ENCODE data around the gene CTBP2. TPM values are rescaled to one million over a fixed set of nuclear protein-coding genes. Genes with fewer than 3 reads are reported as not detected.
A peak's percentile ranks its signal among the peaks of the same experiment; 100 is the strongest.

CTBP2 gene
- total RNA-seq, 2 donors from 2014 or later: 32.0 to 49.0 TPM

DNA sequence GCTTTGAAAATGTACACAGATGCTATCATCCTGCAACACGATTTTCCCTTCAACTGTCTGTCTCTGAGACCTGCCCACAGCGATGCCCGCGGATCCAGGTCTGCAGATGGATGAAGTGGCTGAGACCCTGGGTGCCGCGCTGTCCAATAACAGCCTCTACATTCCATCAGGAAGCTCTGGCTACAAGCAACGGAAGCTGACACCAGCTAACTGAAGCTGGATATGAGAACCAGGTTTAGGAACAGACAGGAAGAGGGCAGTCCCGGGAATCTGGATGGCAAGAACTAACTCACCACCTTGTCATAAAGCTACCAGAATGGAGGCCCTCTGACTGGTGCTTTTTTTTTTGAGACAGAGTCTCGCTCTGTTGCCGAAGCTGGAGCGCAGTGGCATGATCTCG lies 32.3 kb upstream of the CTBP2 start:
- Histone ChIP-seq H3K9me3 (no peaks in the 10 kb centered on the region), H3K4me1 (no peaks in the 10 kb centered on the region), H3K27me3 (no peaks in the 10 kb centered on the region), H3K4me3 (no peak overlapping the region), H3K27ac (no peak overlapping the region), H3K36me3 (replicated peaks in 1 of 2; ENCODE audit: insufficient read depth in 1 of 2, low read depth in 2 of 2) (no peaks in the 10 kb centered on the region)
- TF ChIP-seq, protein P1, sequence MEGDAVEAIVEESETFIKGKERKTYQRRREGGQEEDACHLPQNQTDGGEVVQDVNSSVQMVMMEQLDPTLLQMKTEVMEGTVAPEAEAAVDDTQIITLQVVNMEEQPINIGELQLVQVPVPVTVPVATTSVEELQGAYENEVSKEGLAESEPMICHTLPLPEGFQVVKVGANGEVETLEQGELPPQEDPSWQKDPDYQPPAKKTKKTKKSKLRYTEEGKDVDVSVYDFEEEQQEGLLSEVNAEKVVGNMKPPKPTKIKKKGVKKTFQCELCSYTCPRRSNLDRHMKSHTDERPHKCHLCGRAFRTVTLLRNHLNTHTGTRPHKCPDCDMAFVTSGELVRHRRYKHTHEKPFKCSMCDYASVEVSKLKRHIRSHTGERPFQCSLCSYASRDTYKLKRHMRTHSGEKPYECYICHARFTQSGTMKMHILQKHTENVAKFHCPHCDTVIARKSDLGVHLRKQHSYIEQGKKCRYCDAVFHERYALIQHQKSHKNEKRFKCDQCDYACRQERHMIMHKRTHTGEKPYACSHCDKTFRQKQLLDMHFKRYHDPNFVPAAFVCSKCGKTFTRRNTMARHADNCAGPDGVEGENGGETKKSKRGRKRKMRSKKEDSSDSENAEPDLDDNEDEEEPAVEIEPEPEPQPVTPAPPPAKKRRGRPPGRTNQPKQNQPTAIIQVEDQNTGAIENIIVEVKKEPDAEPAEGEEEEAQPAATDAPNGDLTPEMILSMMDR (IDR thresholded peaks at IDR 0.05): no peak
- no peak for TF ChIP-seq POLR2A (IDR thresholded peaks at IDR 0.05)
- DNase-seq (no peak), ATAC-seq (no peak)
- intact Hi-C loops (cut with DNase I): no loop called here
- 89% methylated on average over 12 of the region's 12 CpGs for WGBS, 2 donors

GRCh38 chr10:125192005-125192404 lies 31.6 kb upstream of the CTBP2 start:
- TF ChIP-seq, protein P1 (IDR thresholded peaks at IDR 0.05): no peak
- TF ChIP-seq POLR2A (IDR thresholded peaks at IDR 0.05): no peak

GRCh38 chr10:125190946-125191345 lies 30.6 kb upstream of the CTBP2 start:
- H3K27me3 ChIP-seq: no peaks in the 10 kb centered on the region
- H3K36me3 ChIP-seq (replicated peaks in 1 of 2; ENCODE audit: insufficient read depth in 1 of 2, low read depth in 2 of 2): no peaks in the 10 kb centered on the region
- intact Hi-C loops (cut with DNase I): no loop called here
- no peak overlapping the region for H3K27ac ChIP-seq
- DNase-seq (peak in 1 of 4 donors; percentile 16), ATAC-seq (peak; percentile 40)
- H3K4me1 ChIP-seq: no peaks in the 10 kb centered on the region
- TF ChIP-seq, protein P1 (IDR thresholded peaks at IDR 0.05): no peak
- TF ChIP-seq POLR2A (IDR thresholded peaks at IDR 0.05): no peak
- WGBS, 2 donors: 39 to 69% methylated on average over 8 of the region's 8 CpGs
- H3K4me3 ChIP-seq: no peak overlapping the region
- H3K9me3 ChIP-seq: no peaks in the 10 kb centered on the region

More at GRCh38 chr10:125192005-125192404, 31.6 kb upstream of the CTBP2 start:
- DNase-seq: no peak
- 86 to 87% methylated on average over 9 of the region's 9 CpGs for WGBS, 2 donors
- ATAC-seq: no peak
- Histone ChIP-seq H3K36me3 (replicated peaks in 1 of 2; ENCODE audit: insufficient read depth in 1 of 2, low read depth in 2 of 2) (no peaks in the 10 kb centered on the region), H3K4me1 (no peaks in the 10 kb centered on the region), H3K27me3 (no peaks in the 10 kb centered on the region), H3K27ac (no peak overlapping the region), H3K9me3 (no peaks in the 10 kb centered on the region), H3K4me3 (no peak overlapping the region)
- intact Hi-C loops (cut with DNase I): no loop called here

DNA sequence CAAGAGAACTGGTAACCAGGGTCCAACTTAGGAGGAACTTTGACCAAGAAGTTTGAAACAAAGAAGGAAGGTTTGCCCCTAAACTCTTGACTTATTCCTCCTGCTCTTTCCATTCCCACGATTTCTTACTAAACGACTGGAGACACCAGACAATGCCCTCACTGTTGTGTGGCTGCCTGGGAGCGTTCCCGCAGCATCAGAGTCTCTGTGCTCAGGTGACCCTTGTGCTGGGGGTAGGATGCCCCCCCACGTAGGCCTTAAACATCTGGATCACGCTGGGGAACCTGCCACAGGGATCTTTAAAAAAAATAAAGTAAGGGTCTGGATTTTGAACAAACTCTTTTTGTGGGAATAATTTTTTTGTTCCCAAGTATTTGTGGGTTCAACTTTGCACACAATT lies 30.1 kb upstream of the CTBP2 start:
- no peak for TF ChIP-seq POLR2A (IDR thresholded peaks at IDR 0.05)
- TF ChIP-seq, protein P1 (IDR thresholded peaks at IDR 0.05): no peak
- no peaks in the 10 kb centered on the region for H3K27me3 ChIP-seq
- intact Hi-C loops (cut with DNase I): no loop called here
- no peaks in the 10 kb centered on the region for H3K9me3 ChIP-seq
- ATAC-seq (no peak), DNase-seq (no peak)
- 61 to 71% methylated on average over 6 of the region's 6 CpGs for WGBS, 2 donors
- H3K36me3 ChIP-seq (replicated peaks in 1 of 2; ENCODE audit: insufficient read depth in 1 of 2, low read depth in 2 of 2): no peaks in the 10 kb centered on the region
- H3K4me3 ChIP-seq: no peak overlapping the region
- H3K4me1 ChIP-seq: no peaks in the 10 kb centered on the region
- H3K27ac ChIP-seq: no peak overlapping the region

GRCh38 chr10:125189162-125189561 lies 28.8 kb upstream of the CTBP2 start:
- DNase-seq (no peak), ATAC-seq (no peak)
- no peaks in the 10 kb centered on the region for H3K27me3 ChIP-seq
- intact Hi-C loops (cut with DNase I): no loop called here
- no peaks in the 10 kb centered on the region for H3K36me3 ChIP-seq (replicated peaks in 1 of 2; ENCODE audit: insufficient read depth in 1 of 2, low read depth in 2 of 2)
- TF ChIP-seq, protein P1 (IDR thresholded peaks at IDR 0.05): no peak
- 92 to 95% methylated on average over 7 to 8 of the region's 8 CpGs for WGBS, 2 donors
- no peak overlapping the region for H3K4me3 ChIP-seq
- H3K4me1 ChIP-seq: no peaks in the 10 kb centered on the region
- H3K27ac ChIP-seq: no peak overlapping the region
- H3K9me3 ChIP-seq: no peaks in the 10 kb centered on the region
